Measurements from ENCODE around the gene FN1. TPM values are rescaled to one million over a fixed set of nuclear protein-coding genes. Genes with fewer than 3 reads are reported as not detected.

The FN1 gene
- total RNA-seq, 1 donor from 2014 or later = 83.2 TPM

DNA sequence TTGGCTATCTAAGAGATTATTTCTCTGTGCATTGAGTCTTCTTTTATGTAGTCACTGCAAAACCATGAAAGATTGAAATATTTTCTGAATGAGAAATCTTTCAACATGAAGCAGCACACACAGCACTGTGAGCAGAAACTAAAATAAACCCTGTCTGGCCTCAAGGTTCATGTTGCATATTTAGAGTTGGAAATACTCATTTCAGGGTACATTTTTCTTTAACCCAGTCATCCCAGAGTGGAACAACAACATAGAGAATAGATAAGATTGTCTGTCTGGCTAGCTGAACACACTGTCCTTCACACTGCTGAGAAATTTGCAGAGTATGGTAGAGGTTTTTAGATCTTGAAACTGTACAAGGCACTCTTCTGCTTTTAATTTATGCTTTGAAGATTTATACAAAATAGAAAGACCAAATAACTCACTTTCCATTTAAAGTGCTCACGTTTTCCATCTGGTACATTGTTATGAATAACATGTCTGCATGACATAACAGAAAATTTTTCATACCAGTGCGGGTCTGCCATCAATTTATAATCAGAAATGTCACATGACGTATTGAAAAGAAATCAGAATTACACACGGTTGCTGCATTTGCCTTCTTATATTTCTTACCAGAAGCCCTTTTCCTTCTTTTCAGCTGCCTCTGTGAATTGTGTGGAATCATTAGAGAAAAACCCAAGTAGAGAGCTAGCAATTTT is 25.0 kb upstream of the FN1 start:
- H3K27me3 ChIP-seq (ENCODE audit: control insufficient read depth, insufficient read depth, low read length) = no peaks in the 10 kb centered on the region
- TF ChIP-seq, protein P1, sequence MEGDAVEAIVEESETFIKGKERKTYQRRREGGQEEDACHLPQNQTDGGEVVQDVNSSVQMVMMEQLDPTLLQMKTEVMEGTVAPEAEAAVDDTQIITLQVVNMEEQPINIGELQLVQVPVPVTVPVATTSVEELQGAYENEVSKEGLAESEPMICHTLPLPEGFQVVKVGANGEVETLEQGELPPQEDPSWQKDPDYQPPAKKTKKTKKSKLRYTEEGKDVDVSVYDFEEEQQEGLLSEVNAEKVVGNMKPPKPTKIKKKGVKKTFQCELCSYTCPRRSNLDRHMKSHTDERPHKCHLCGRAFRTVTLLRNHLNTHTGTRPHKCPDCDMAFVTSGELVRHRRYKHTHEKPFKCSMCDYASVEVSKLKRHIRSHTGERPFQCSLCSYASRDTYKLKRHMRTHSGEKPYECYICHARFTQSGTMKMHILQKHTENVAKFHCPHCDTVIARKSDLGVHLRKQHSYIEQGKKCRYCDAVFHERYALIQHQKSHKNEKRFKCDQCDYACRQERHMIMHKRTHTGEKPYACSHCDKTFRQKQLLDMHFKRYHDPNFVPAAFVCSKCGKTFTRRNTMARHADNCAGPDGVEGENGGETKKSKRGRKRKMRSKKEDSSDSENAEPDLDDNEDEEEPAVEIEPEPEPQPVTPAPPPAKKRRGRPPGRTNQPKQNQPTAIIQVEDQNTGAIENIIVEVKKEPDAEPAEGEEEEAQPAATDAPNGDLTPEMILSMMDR (IDR thresholded peaks at IDR 0.05; ENCODE audit: insufficient read depth, low read length, severe bottlenecking) = no peak
- no peaks in the 10 kb centered on the region for H3K36me3 ChIP-seq (ENCODE audit: control insufficient read depth, insufficient read depth, low read length)
- DNase-seq (ENCODE audit: low read depth) = peak; percentile 85
- H3K4me3 ChIP-seq (ENCODE audit: low read depth, low read length) = no peak overlapping the region
- no peak for FAIRE-seq

DNA sequence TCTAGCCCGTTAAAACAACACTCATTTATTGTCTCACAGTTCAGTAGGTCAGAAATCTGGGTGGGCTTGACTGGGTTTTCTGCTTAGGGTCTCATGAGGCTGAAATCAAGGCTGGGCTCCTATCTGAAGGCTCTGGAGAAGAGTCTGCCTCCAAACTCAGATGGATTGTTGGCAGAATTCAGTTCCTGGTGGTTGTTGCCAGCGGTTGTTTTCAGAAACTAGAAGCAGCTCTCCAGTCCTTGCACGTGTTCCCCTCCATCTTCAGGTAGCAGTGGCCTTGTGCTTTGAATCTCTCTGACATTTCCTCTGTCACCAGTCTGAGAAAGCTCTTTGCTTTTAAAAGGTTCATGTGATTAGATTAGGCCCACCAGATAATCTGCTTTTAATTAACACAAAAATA is 20.1 kb upstream of the FN1 start:
- no peak for DNase-seq (ENCODE audit: low read depth)
- TF ChIP-seq, protein P1 (IDR thresholded peaks at IDR 0.05; ENCODE audit: insufficient read depth, low read length, severe bottlenecking) = no peak
- FAIRE-seq = no peak

DNA sequence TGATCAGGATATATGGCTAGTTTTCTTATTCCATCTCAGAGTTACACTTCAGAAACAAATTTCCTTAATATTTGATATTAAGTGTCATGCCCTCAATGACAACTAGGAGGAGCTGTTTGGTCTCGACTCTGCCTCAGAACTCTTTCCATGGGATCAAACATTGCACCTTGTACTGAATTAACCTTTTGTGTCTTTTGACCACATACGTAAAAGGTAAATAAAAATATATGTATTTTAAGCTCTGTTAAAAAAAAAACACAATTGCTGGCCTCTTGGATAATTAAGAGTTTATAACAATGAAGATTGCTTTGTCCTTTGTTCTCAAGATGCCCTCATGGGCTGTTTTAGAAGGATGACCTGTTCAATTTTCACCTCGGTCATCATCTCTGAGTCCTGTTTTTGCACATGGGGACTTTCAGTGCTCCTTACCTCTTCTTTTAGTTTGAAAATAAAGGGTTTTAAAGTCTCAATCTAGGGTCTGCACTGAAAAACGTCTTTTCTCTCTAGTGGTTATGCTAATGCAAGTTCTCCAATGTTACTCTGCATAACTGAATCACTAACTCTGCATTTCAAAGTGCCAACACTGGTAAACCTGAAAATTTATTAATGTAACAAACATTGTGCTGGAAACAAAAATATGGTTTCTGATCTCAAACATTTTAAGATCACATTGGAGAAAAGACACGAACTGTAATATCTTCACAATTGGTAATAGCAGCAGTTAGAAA is 18.8 kb upstream of the FN1 start:
- Histone ChIP-seq H3K27me3 (ENCODE audit: control insufficient read depth, insufficient read depth, low read length) (no peaks in the 10 kb centered on the region), H3K4me3 (ENCODE audit: low read depth, low read length) (no peak overlapping the region), H3K36me3 (ENCODE audit: control insufficient read depth, insufficient read depth, low read length) (no peaks in the 10 kb centered on the region)
- DNase-seq (ENCODE audit: low read depth) (peak; percentile 50), FAIRE-seq (no peak)
- TF ChIP-seq, protein P1 (IDR thresholded peaks at IDR 0.05; ENCODE audit: insufficient read depth, low read length, severe bottlenecking) = peak; percentile 68

More for the DNA sequence above, 20.1 kb upstream of the FN1 start:
- no peak overlapping the region for H3K4me3 ChIP-seq (ENCODE audit: low read depth, low read length)
- H3K36me3 ChIP-seq (ENCODE audit: control insufficient read depth, insufficient read depth, low read length) = no peaks in the 10 kb centered on the region
- H3K27me3 ChIP-seq (ENCODE audit: control insufficient read depth, insufficient read depth, low read length) = no peaks in the 10 kb centered on the region

DNA sequence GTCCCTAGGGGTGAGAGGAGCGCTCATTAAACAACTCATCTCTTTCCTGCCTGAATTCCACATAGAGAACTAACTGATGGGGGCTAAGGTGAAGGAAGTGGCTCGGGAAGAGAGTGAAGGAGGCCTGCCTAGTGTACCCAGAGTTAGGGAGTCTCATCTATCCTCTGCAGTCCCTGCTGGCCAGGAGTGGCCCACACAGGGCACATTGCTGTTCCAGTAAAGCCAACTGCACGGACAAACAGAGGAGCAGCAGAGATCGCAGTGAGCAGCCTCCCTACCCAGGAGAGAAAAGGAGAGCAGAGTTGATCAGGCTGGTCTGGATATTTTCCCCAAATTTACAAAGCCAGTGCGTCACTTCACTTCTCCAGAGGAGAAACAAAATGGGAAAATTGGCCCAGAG is 16.9 kb upstream of the FN1 start:
- peak; percentile 13 for FAIRE-seq
- Histone ChIP-seq H3K27me3 (ENCODE audit: control insufficient read depth, insufficient read depth, low read length) (no peaks in the 10 kb centered on the region), H3K36me3 (ENCODE audit: control insufficient read depth, insufficient read depth, low read length) (no peaks in the 10 kb centered on the region), H3K4me3 (ENCODE audit: low read depth, low read length) (no peak overlapping the region)
- TF ChIP-seq, protein P1 (IDR thresholded peaks at IDR 0.05; ENCODE audit: insufficient read depth, low read length, severe bottlenecking) = no peak
- no peak for DNase-seq (ENCODE audit: low read depth)

DNA sequence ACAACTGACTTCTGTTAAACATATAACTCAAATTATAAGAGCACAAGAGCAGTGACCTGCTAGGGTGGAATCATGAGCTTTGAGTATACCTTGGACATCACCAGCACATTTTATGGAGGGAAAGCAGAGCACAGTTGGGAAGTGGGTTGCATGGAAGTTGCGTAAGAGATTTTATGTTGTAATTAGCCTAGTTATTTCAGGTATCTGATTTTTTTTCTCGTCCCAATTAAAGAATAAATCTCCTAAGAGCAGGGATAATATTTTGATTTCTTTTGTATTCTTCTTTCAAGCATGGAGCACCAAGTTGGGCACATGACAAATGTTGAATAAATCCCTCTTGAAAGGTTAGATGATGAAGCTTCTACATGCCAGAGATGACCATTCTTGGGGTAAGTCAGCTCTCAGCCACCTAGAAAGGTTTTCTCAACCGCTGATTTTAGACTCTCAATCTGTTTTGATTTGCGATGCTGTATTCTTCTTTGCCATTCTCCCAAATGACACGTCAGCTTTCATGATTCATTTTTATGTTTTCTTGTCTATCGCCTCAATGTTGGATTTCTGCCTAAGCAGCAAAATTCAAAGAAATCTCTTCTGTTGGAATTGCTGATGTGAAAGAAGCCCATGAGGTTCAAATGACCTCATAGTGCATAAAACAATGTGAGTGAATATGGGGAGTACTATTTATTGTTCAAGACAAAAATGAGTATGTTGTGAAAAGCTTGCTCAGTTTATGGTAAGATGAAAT is 15.3 kb upstream of the FN1 start:
- no peak overlapping the region for H3K4me3 ChIP-seq (ENCODE audit: low read depth, low read length)
- H3K27me3 ChIP-seq (ENCODE audit: control insufficient read depth, insufficient read depth, low read length) = no peaks in the 10 kb centered on the region
- TF ChIP-seq, protein P1 (IDR thresholded peaks at IDR 0.05; ENCODE audit: insufficient read depth, low read length, severe bottlenecking) = no peak
- DNase-seq (ENCODE audit: low read depth) = no peak
- H3K36me3 ChIP-seq (ENCODE audit: control insufficient read depth, insufficient read depth, low read length) = no peaks in the 10 kb centered on the region
- FAIRE-seq = no peak
